Hepatocyte (in vitro differentiated cells): Measurements from ENCODE around the gene ARVCF. TPM values are rescaled to one million over a fixed set of nuclear protein-coding genes. Genes with fewer than 3 reads are reported as not detected.

Source experiments
- DNase-seq: peaks from one replicate; pipeline ENCODE4 v3.0.0-alpha.2; 2016; ENCODE audit warnings: low spot score
- H2AFZ ChIP-seq: fragments of 200-600 bp; sonication (generic); 2 replicates; pipeline ENCODE4 v1.6.0; 2016; ENCODE audit warnings: antibody characterized with exemption, mild to moderate bottlenecking
- H3K27ac ChIP-seq: fragments of 200-600 bp; sonication (generic); 2 replicates; pipeline ENCODE4 v1.5.1; 2016; ENCODE audit warnings: mild to moderate bottlenecking
- H3K27me3 ChIP-seq: fragments of 200-600 bp; sonication (generic); 2 replicates; pipeline ENCODE4 v1.6.1; 2016
- H3K36me3 ChIP-seq: fragments of 200-600 bp; sonication (generic); replicated peaks from 2 replicates; pipeline ENCODE4 v1.5.1; 2016; ENCODE audit warnings: low read depth; ENCODE audit not compliant: insufficient read depth
- H3K4me1 ChIP-seq: fragments of 200-600 bp; sonication (generic); 2 replicates; pipeline ENCODE4 v1.5.1; 2016; ENCODE audit warnings: mild to moderate bottlenecking, moderate library complexity; ENCODE audit not compliant: insufficient read depth
- H3K4me2 ChIP-seq: fragments of 200-600 bp; sonication (generic); 2 replicates; pipeline ENCODE4 v1.6.0; 2016
- H3K4me3 ChIP-seq: fragments of 200-600 bp; sonication (generic); 2 replicates; pipeline ENCODE4 v1.5.1; 2016; ENCODE audit warnings: mild to moderate bottlenecking
- H3K79me2 ChIP-seq: fragments of 200-600 bp; sonication (generic); 2 replicates; pipeline ENCODE4 v1.6.0; 2017; ENCODE audit warnings: mild to moderate bottlenecking
- H3K9me2 ChIP-seq: fragments of 200-600 bp; sonication (generic); replicated peaks from 2 replicates; pipeline ENCODE4 v1.6.0; 2017; ENCODE audit warnings: mild to moderate bottlenecking; ENCODE audit not compliant: insufficient read depth
- H3K9me3 ChIP-seq: fragments of 200-600 bp; sonication (generic); 2 replicates; pipeline ENCODE4 v1.5.1; 2016; ENCODE audit warnings: low read depth, mild to moderate bottlenecking
- H4K20me1 ChIP-seq: fragments of 200-600 bp; sonication (generic); 2 replicates; pipeline ENCODE4 v1.6.0; 2016; ENCODE audit warnings: mild to moderate bottlenecking; ENCODE audit not compliant: insufficient read depth, poor library complexity, severe bottlenecking
- CTCF ChIP-seq: fragments of 200-600 bp; sonication (generic); IDR thresholded peaks from 2 replicates; pipeline ENCODE4 v1.5.1; 2016; ENCODE audit warnings: antibody characterized with exemption, mild to moderate bottlenecking; ENCODE audit not compliant: poor library complexity
- EZH2 ChIP-seq: fragments of 200-600 bp; sonication (generic); IDR thresholded peaks from 2 replicates; pipeline ENCODE4 v1.6.1; 2016; ENCODE audit warnings: antibody characterized with exemption, mild to moderate bottlenecking, borderline replicate concordance
- EZH2phosphoT487 ChIP-seq: fragments of 200-600 bp; sonication (generic); IDR thresholded peaks from one replicate; pipeline ENCODE4 v1.6.1; 2018; ENCODE audit warnings: antibody characterized with exemption, mild to moderate bottlenecking, low read depth, moderate library complexity; ENCODE audit not compliant: unreplicated experiment, severe bottlenecking
- WGBS: methylation state at CpG from one replicate; pipeline ENCODE4 v1.1.6; 2016; ENCODE audit warnings: low lambda C conversion rate; ENCODE audit errors: missing lambda C conversion rate; 5-methylcytosine and 5-hydroxymethylcytosine counted together
- polyA plus RNA-seq: library from polyadenylated mRNA; unstranded; fragments of >200 nt; fragmentation: Nextera tagmentation; extraction: Ambion mirVana; gene quantifications from 2 replicates; pipeline ENCODE4 v1.2.1, GENCODE V29; 2016
- total RNA-seq: library from RNA; depleted of rRNA; stranded (reverse); fragments of >200 nt; gene quantifications from 2 replicates; pipeline ENCODE4 v1.2.3, GENCODE V29; 2014

The ARVCF gene
- total and polyA plus RNA-seq, 2 experiments from 2014 or later, result 23.8 to 32.5 TPM

- Histone ChIP-seq H3K9me3 (no peaks in the 10 kb centered on the region), H3K4me1 (no peaks in the 10 kb centered on the region), H3K4me3 (no peak overlapping the region), H4K20me1 (no peaks in the 10 kb centered on the region), H3K27ac (no peak overlapping the region), H3K27me3 (no peaks in the 10 kb centered on the region), H3K4me2 (no peak overlapping the region), H2AFZ (no peak overlapping the region), H3K9me2 (no peaks in the 10 kb centered on the region), H3K36me3 (no peaks in the 10 kb centered on the region), H3K79me2 (no peaks in the 10 kb centered on the region)
- WGBS, result 86% methylated on average over 21 of the region's 21 CpGs
- no peak for DNase-seq
- TF ChIP-seq CTCF (no peak), EZH2phosphoT487 (no peak), EZH2 (no peak)
Measured at GRCh38 chr22:19930551-19931486, 85.8 kb downstream of the ARVCF start.

GRCh38 chr22:19929586-19930550, 86.8 kb downstream of the ARVCF start:
- Histone ChIP-seq H3K9me3 (no peaks in the 10 kb centered on the region), H4K20me1 (no peaks in the 10 kb centered on the region), H3K27ac (no peak overlapping the region), H3K27me3 (no peaks in the 10 kb centered on the region), H3K4me2 (no peak overlapping the region), H3K4me3 (no peak overlapping the region), H2AFZ (no peak overlapping the region), H3K9me2 (no peaks in the 10 kb centered on the region), H3K36me3 (no peaks in the 10 kb centered on the region), H3K4me1 (no peaks in the 10 kb centered on the region), H3K79me2 (no peaks in the 10 kb centered on the region)
- no peak for DNase-seq
- WGBS, result 92% methylated on average over 21 of the region's 21 CpGs
- no peak for TF ChIP-seq CTCF
- no peak for TF ChIP-seq EZH2
- no peak for TF ChIP-seq EZH2phosphoT487

GRCh38 chr22:19928207-19928606, 88.4 kb downstream of the ARVCF start:
- Histone ChIP-seq H3K27me3 (no peaks in the 10 kb centered on the region), H3K9me3 (no peaks in the 10 kb centered on the region), H3K27ac (no peak overlapping the region), H4K20me1 (no peaks in the 10 kb centered on the region), H2AFZ (no peak overlapping the region), H3K4me2 (no peak overlapping the region), H3K36me3 (no peaks in the 10 kb centered on the region), H3K79me2 (no peaks in the 10 kb centered on the region), H3K4me3 (no peak overlapping the region), H3K4me1 (no peaks in the 10 kb centered on the region), H3K9me2 (no peaks in the 10 kb centered on the region)
- WGBS, result 90% methylated on average over 11 of the region's 11 CpGs
- DNase-seq, result no peak
- TF ChIP-seq CTCF (no peak), EZH2phosphoT487 (no peak), EZH2 (no peak)
